HG03558 (cell line): ENCODE results near the gene HDGFL2.

ENCODE experiments used
- ATAC-seq: cut with Tn5 transposase; IDR thresholded peaks from one replicate; pipeline ENCODE4 v1.9.1; 2021; ENCODE audit warnings: moderate number of reproducible peaks; ENCODE audit not compliant: unreplicated experiment; ENCODE audit errors: extremely low read depth

Gene HDGFL2

GRCh38 chr19:4548238-4548584, 76.1 kb downstream of the HDGFL2 start:
- no peak for ATAC-seq

GRCh38 chr19:4550018-4550417, 77.9 kb downstream of the HDGFL2 start:
- ATAC-seq = no peak

GRCh38 chr19:4550479-4551050, 78.5 kb downstream of the HDGFL2 start:
- ATAC-seq = no peak
